Stimulated activated CD4-positive, alpha-beta T cell treated with anti-CD3 and anti-CD28 coated beads, Interleukin-15, amount 100 ng/mL, for 48 hours (primary cell): ENCODE data around the gene ATP6V1B1.

Experiments
- DNase-seq, 2 donors: peaks; one replicate each; pipeline ENCODE4 v3.0.0-alpha.2; 2020; ENCODE audit warnings: low read depth in 2 of 2

ATP6V1B1 gene

GRCh38 chr2:70964596-70965386 lies 29.1 kb downstream of the ATP6V1B1 start:
- DNase-seq = peak; percentile 60 to 78

- DNase-seq = no peak
Observed at GRCh38 chr2:70965506-70965905, 29.8 kb downstream of the ATP6V1B1 start.

GRCh38 chr2:70966681-70967080 lies 31.0 kb downstream of the ATP6V1B1 start:
- DNase-seq = no peak

- DNase-seq = no peak
Observed at GRCh38 chr2:70967189-70967588, 31.5 kb downstream of the ATP6V1B1 start.

GRCh38 chr2:70974592-70974991 lies 38.9 kb downstream of the ATP6V1B1 start:
- DNase-seq = no peak

- no peak for DNase-seq
Observed at GRCh38 chr2:70975237-70975636, 39.5 kb downstream of the ATP6V1B1 start.

GRCh38 chr2:70977605-70978205 lies 42.0 kb downstream of the ATP6V1B1 start:
- DNase-seq = no peak

- DNase-seq = no peak
Observed at GRCh38 chr2:70978341-70979179, 42.9 kb downstream of the ATP6V1B1 start, which contains the start of gene ANKRD53. Gene ANKRD53 (plus strand): TSS chr2:70978630. CDS start chr2:70978646, 16 bp downstream.

GRCh38 chr2:70979180-70979488 lies 43.4 kb downstream of the ATP6V1B1 start:
- no peak for DNase-seq

GRCh38 chr2:70979626-70980025 lies 43.9 kb downstream of the ATP6V1B1 start:
- no peak for DNase-seq

- DNase-seq = no peak
Observed at GRCh38 chr2:70981421-70981820, 45.7 kb downstream of the ATP6V1B1 start.

GRCh38 chr2:70981866-70982810 lies 46.4 kb downstream of the ATP6V1B1 start:
- no peak for DNase-seq

GRCh38 chr2:70982971-70983370 lies 47.3 kb downstream of the ATP6V1B1 start:
- no peak for DNase-seq

- no peak for DNase-seq
Observed at GRCh38 chr2:70983506-70984227, 48.0 kb downstream of the ATP6V1B1 start.

GRCh38 chr2:70984228-70984575 lies 48.5 kb downstream of the ATP6V1B1 start:
- no peak for DNase-seq

- peak; percentile 72 to 82 for DNase-seq
Observed at GRCh38 chr2:70984576-70985282, 49.0 kb downstream of the ATP6V1B1 start.

- no peak for DNase-seq
Observed at GRCh38 chr2:70985283-70985688, 49.6 kb downstream of the ATP6V1B1 start.

- no peak for DNase-seq
Observed at GRCh38 chr2:70985956-70986355, 50.3 kb downstream of the ATP6V1B1 start.

- DNase-seq = no peak
Observed at GRCh38 chr2:70986499-70987189, 50.9 kb downstream of the ATP6V1B1 start.

- no peak for DNase-seq
Observed at GRCh38 chr2:70987386-70987785, 51.7 kb downstream of the ATP6V1B1 start.
